Hepatocyte (in vitro differentiated cells): ENCODE data around the gene TTC7B. TPM values are rescaled to one million over a fixed set of nuclear protein-coding genes. Genes with fewer than 3 reads are reported as not detected.

Experiments used
- DNase-seq: peaks from one replicate; pipeline ENCODE4 v3.0.0-alpha.2; 2016; ENCODE audit warnings: low spot score
- H2AFZ ChIP-seq: fragments of 200-600 bp; sonication (generic); 2 replicates; pipeline ENCODE4 v1.6.0; 2016; ENCODE audit warnings: antibody characterized with exemption, mild to moderate bottlenecking
- H3K27ac ChIP-seq: fragments of 200-600 bp; sonication (generic); 2 replicates; pipeline ENCODE4 v1.5.1; 2016; ENCODE audit warnings: mild to moderate bottlenecking
- H3K27me3 ChIP-seq: fragments of 200-600 bp; sonication (generic); 2 replicates; pipeline ENCODE4 v1.6.1; 2016
- H3K36me3 ChIP-seq: fragments of 200-600 bp; sonication (generic); replicated peaks from 2 replicates; pipeline ENCODE4 v1.5.1; 2016; ENCODE audit warnings: low read depth; ENCODE audit not compliant: insufficient read depth
- H3K4me1 ChIP-seq: fragments of 200-600 bp; sonication (generic); 2 replicates; pipeline ENCODE4 v1.5.1; 2016; ENCODE audit warnings: mild to moderate bottlenecking, moderate library complexity; ENCODE audit not compliant: insufficient read depth
- H3K4me2 ChIP-seq: fragments of 200-600 bp; sonication (generic); 2 replicates; pipeline ENCODE4 v1.6.0; 2016
- H3K4me3 ChIP-seq: fragments of 200-600 bp; sonication (generic); 2 replicates; pipeline ENCODE4 v1.5.1; 2016; ENCODE audit warnings: mild to moderate bottlenecking
- H3K79me2 ChIP-seq: fragments of 200-600 bp; sonication (generic); 2 replicates; pipeline ENCODE4 v1.6.0; 2017; ENCODE audit warnings: mild to moderate bottlenecking
- H3K9me2 ChIP-seq: fragments of 200-600 bp; sonication (generic); replicated peaks from 2 replicates; pipeline ENCODE4 v1.6.0; 2017; ENCODE audit warnings: mild to moderate bottlenecking; ENCODE audit not compliant: insufficient read depth
- H3K9me3 ChIP-seq: fragments of 200-600 bp; sonication (generic); 2 replicates; pipeline ENCODE4 v1.5.1; 2016; ENCODE audit warnings: low read depth, mild to moderate bottlenecking
- H4K20me1 ChIP-seq: fragments of 200-600 bp; sonication (generic); 2 replicates; pipeline ENCODE4 v1.6.0; 2016; ENCODE audit warnings: mild to moderate bottlenecking; ENCODE audit not compliant: insufficient read depth, poor library complexity, severe bottlenecking
- CTCF ChIP-seq: fragments of 200-600 bp; sonication (generic); IDR thresholded peaks from 2 replicates; pipeline ENCODE4 v1.5.1; 2016; ENCODE audit warnings: antibody characterized with exemption, mild to moderate bottlenecking; ENCODE audit not compliant: poor library complexity
- EZH2 ChIP-seq: fragments of 200-600 bp; sonication (generic); IDR thresholded peaks from 2 replicates; pipeline ENCODE4 v1.6.1; 2016; ENCODE audit warnings: antibody characterized with exemption, mild to moderate bottlenecking, borderline replicate concordance
- EZH2phosphoT487 ChIP-seq: fragments of 200-600 bp; sonication (generic); IDR thresholded peaks from one replicate; pipeline ENCODE4 v1.6.1; 2018; ENCODE audit warnings: antibody characterized with exemption, mild to moderate bottlenecking, low read depth, moderate library complexity; ENCODE audit not compliant: unreplicated experiment, severe bottlenecking
- WGBS: methylation state at CpG from one replicate; pipeline ENCODE4 v1.1.6; 2016; ENCODE audit warnings: low lambda C conversion rate; ENCODE audit errors: missing lambda C conversion rate; 5-methylcytosine and 5-hydroxymethylcytosine counted together
- polyA plus RNA-seq: library from polyadenylated mRNA; unstranded; fragments of >200 nt; fragmentation: Nextera tagmentation; extraction: Ambion mirVana; gene quantifications from 2 replicates; pipeline ENCODE4 v1.2.1, GENCODE V29; 2016
- total RNA-seq: library from RNA; depleted of rRNA; stranded (reverse); fragments of >200 nt; gene quantifications from 2 replicates; pipeline ENCODE4 v1.2.3, GENCODE V29; 2014

TTC7B gene
- total and polyA plus RNA-seq, 2 experiments from 2014 or later, result 10.7 to 25.5 TPM

GRCh38 chr14:90722590-90722989, 93.6 kb downstream of the TTC7B start:
- H2AFZ ChIP-seq, result no peak overlapping the region
- H3K27ac ChIP-seq, result no peak overlapping the region
- no peaks in the 10 kb centered on the region for H3K4me1 ChIP-seq
- TF ChIP-seq EZH2, result no peak
- TF ChIP-seq CTCF, result no peak
- no peak for TF ChIP-seq EZH2phosphoT487
- H3K27me3 ChIP-seq, result no peaks in the 10 kb centered on the region
- H3K36me3 ChIP-seq, result no peaks in the 10 kb centered on the region
- H4K20me1 ChIP-seq, result no peaks in the 10 kb centered on the region
- H3K79me2 ChIP-seq, result no peaks in the 10 kb centered on the region
- H3K4me3 ChIP-seq, result no peak overlapping the region
- no peak overlapping the region for H3K4me2 ChIP-seq
- no peaks in the 10 kb centered on the region for H3K9me3 ChIP-seq
- no peaks in the 10 kb centered on the region for H3K9me2 ChIP-seq
- no peak for DNase-seq
- WGBS, result 100% methylated on average over 2 of the region's 2 CpGs

GRCh38 chr14:90721619-90722305, 94.5 kb downstream of the TTC7B start:
- 96% methylated on average over 10 of the region's 10 CpGs for WGBS
- H3K4me2 ChIP-seq, result no peak overlapping the region
- no peaks in the 10 kb centered on the region for H4K20me1 ChIP-seq
- no peak overlapping the region for H3K4me3 ChIP-seq
- H3K79me2 ChIP-seq, result no peaks in the 10 kb centered on the region
- H3K36me3 ChIP-seq, result no peaks in the 10 kb centered on the region
- H3K9me3 ChIP-seq, result no peaks in the 10 kb centered on the region
- H3K9me2 ChIP-seq, result no peaks in the 10 kb centered on the region
- TF ChIP-seq CTCF (no peak), EZH2 (no peak), EZH2phosphoT487 (no peak)
- no peak overlapping the region for H3K27ac ChIP-seq
- no peaks in the 10 kb centered on the region for H3K27me3 ChIP-seq
- no peaks in the 10 kb centered on the region for H3K4me1 ChIP-seq
- H2AFZ ChIP-seq, result no peak overlapping the region
- DNase-seq, result no peak

- Histone ChIP-seq H3K36me3 (no peaks in the 10 kb centered on the region), H2AFZ (no peak overlapping the region), H3K9me2 (no peaks in the 10 kb centered on the region), H3K4me2 (no peak overlapping the region), H3K27me3 (no peaks in the 10 kb centered on the region), H3K27ac (no peak overlapping the region), H3K4me3 (no peak overlapping the region), H4K20me1 (no peaks in the 10 kb centered on the region), H3K4me1 (no peaks in the 10 kb centered on the region), H3K79me2 (no peaks in the 10 kb centered on the region), H3K9me3 (no peaks in the 10 kb centered on the region)
- TF ChIP-seq EZH2 (no peak), EZH2phosphoT487 (no peak), CTCF (no peak)
- no peak for DNase-seq
- 43% methylated on average over 5 of the region's 5 CpGs for WGBS
Measured at GRCh38 chr14:90720832-90721231, 95.4 kb downstream of the TTC7B start.
